GM18867 (cell line): ENCODE data around the gene SESN3.

Source experiments
- ATAC-seq: cut with Tn5 transposase; IDR thresholded peaks from one replicate; pipeline ENCODE4 v1.9.1; 2021; ENCODE audit warnings: mild to moderate bottlenecking, moderate library complexity; ENCODE audit not compliant: unreplicated experiment

The SESN3 gene

GRCh38 chr11:95128602-95129001 lies 102.4 kb downstream of the SESN3 start:
- no peak for ATAC-seq

- no peak for ATAC-seq
Measured at GRCh38 chr11:95123556-95123955, 107.4 kb downstream of the SESN3 start.

GRCh38 chr11:95121698-95122097 lies 109.3 kb downstream of the SESN3 start:
- no peak for ATAC-seq

GRCh38 chr11:95119361-95120060 lies 111.5 kb downstream of the SESN3 start:
- no peak for ATAC-seq

GRCh38 chr11:95115597-95115996 lies 115.4 kb downstream of the SESN3 start:
- ATAC-seq = no peak
